C4-2B (cell line): ENCODE data around the gene SPINT1.

ENCODE experiments used
- ZFX ChIP-seq: fragments of 450-650 bp; IDR thresholded peaks from 2 replicates; pipeline ENCODE4 v1.6.1; 2017
- TF ChIP-seq, protein P1 (sequence below): fragments of 450-650 bp; conservative IDR thresholded peaks from 2 replicates; pipeline ENCODE4 v1.5.1; 2017; ENCODE audit warnings: mild to moderate bottlenecking

GRCh38 chr15:40803688-40804087 lies 40.2 kb upstream of the SPINT1 start:
- TF ChIP-seq, protein P1, sequence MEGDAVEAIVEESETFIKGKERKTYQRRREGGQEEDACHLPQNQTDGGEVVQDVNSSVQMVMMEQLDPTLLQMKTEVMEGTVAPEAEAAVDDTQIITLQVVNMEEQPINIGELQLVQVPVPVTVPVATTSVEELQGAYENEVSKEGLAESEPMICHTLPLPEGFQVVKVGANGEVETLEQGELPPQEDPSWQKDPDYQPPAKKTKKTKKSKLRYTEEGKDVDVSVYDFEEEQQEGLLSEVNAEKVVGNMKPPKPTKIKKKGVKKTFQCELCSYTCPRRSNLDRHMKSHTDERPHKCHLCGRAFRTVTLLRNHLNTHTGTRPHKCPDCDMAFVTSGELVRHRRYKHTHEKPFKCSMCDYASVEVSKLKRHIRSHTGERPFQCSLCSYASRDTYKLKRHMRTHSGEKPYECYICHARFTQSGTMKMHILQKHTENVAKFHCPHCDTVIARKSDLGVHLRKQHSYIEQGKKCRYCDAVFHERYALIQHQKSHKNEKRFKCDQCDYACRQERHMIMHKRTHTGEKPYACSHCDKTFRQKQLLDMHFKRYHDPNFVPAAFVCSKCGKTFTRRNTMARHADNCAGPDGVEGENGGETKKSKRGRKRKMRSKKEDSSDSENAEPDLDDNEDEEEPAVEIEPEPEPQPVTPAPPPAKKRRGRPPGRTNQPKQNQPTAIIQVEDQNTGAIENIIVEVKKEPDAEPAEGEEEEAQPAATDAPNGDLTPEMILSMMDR, result no peak; the same call in 1 of the 2 replicates
- TF ChIP-seq ZFX, result no peak
